ENCODE data around the gene CD82.
"Not testable (repeated sequence)": the region's sequence is repeated elsewhere in the genome, so short reads cannot be mapped to it uniquely, and the experiment has no call there.

CD82 gene

GRCh38 chr11:44555031-44555800 lies 10.2 kb upstream of the CD82 start:
- Histone ChIP-seq H3K4me3 (no peak overlapping the region), H3K27ac (no peak overlapping the region)
- no peak for DNase-seq (ENCODE audit: low spot score)
- TF ChIP-seq CTCF (IDR thresholded peaks at IDR 0.05): no peak

DNA sequence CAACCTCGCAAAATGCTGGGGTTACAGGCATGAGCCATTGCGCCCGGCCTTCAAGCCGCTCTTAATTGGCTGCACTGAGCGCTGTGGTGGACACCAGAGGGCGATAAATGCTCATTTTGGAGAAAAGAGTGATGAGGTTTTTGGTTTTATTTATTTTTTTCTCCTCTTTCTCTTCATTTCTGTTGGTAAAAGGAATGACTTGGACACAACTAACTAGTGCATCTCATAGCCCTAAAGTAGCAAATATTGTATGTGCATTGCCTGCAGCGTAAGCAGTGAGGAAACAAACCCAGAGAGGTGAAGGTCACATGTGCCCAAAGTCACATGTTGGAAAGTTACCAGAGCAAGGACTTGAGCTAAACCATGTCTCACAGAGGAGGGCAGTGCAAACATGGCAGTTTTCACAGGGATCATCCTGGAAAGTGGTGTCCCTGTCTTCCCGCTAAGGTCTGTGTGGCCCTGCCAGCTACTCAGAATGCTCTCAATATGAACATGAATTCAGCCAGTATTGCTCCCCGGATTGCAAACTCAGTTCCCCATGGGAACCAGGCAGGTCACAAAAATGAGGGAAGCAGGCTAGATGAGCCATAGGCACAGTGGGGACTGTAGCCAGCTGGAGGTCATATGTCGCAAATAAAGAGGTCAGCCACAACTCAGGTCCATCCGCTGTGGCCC lies 8.6 kb upstream of the CD82 start:
- no peak for DNase-seq (ENCODE audit: low spot score)
- TF ChIP-seq CTCF (IDR thresholded peaks at IDR 0.05): peak; percentile 65
- no peak overlapping the region for H3K27ac ChIP-seq
- H3K4me3 ChIP-seq: no peak overlapping the region

GRCh38 chr11:44557464-44557863 lies 8.0 kb upstream of the CD82 start:
- DNase-seq (ENCODE audit: low spot score): no peak
- TF ChIP-seq CTCF (IDR thresholded peaks at IDR 0.05): no peak
- H3K4me3 ChIP-seq: no peak overlapping the region
- no peak overlapping the region for H3K27ac ChIP-seq

GRCh38 chr11:44559207-44559939 lies 6.1 kb upstream of the CD82 start:
- no peak overlapping the region for H3K4me3 ChIP-seq
- TF ChIP-seq CTCF (IDR thresholded peaks at IDR 0.05): no peak
- no peak for DNase-seq (ENCODE audit: low spot score)
- no peak overlapping the region for H3K27ac ChIP-seq

GRCh38 chr11:44559940-44560300 lies 5.5 kb upstream of the CD82 start:
- H3K27ac ChIP-seq; DNase-seq (ENCODE audit: low spot score); H3K4me3 ChIP-seq: not testable (repeated sequence)

GRCh38 chr11:44561275-44561805 lies 4.1 kb upstream of the CD82 start:
- no peak overlapping the region for H3K4me3 ChIP-seq
- no peak overlapping the region for H3K27ac ChIP-seq
- no peak for DNase-seq (ENCODE audit: low spot score)
- TF ChIP-seq CTCF (IDR thresholded peaks at IDR 0.05): no peak

- no peak for DNase-seq (ENCODE audit: low spot score)
- H3K4me3 ChIP-seq: no peak overlapping the region
- H3K27ac ChIP-seq: no peak overlapping the region
- no peak for TF ChIP-seq CTCF (IDR thresholded peaks at IDR 0.05)
Measured at GRCh38 chr11:44561964-44562734, 3.3 kb upstream of the CD82 start.

Data from coronary artery (tissue), 2 donors.